ENCODE measurements around the gene SNAPC3. TPM values are rescaled to one million over a fixed set of nuclear protein-coding genes. Genes with fewer than 3 reads are reported as not detected.
A peak's percentile ranks its signal among the peaks of the same experiment; 100 is the strongest.

The SNAPC3 gene
- total and polyA plus RNA-seq, 2 of the 4 experiments (the other 2 are of a cell fraction) = 22.0 to 31.0 TPM

DNA sequence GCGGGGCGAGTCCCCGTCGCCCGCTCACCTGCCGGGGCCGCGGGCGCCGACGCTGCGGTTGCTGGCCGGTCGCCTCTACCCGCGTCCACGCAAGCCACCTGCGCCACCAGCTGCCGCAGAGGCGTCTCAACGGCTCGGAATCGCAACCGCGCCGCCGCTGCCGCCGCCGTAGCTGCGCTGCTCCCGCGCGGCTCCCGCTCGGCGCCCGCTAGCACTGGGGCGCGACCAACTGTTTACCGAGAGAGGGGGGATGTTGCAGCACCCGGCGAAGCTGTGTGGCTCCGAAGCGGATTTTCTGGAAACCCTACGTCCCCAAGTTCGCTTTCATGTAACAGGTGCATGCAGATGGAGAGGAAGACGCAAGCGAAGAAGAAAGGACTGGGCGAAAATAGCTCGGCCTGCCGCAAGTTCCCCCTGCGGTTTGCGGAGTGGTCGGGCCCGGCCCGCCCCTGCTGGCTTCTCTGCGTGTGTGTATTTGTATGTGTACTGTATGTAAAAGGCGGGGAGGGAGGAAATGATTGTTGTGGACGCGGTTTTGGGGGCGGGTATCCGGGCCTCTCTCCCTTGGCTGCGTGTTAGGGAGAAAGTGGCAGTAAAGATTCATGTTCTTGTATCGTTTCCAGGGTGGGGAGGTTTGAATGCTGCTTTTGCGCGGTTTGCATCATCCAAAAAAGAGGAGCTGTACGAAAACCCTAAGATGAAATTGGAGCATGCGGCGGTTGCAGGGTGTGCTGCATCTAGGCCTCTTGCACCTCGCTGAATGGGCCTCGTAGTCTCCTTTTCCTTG is 88.3 kb downstream of the SNAPC3 start, which contains the start of gene PSIP1 (continued):
- TF ChIP-seq, protein P1, sequence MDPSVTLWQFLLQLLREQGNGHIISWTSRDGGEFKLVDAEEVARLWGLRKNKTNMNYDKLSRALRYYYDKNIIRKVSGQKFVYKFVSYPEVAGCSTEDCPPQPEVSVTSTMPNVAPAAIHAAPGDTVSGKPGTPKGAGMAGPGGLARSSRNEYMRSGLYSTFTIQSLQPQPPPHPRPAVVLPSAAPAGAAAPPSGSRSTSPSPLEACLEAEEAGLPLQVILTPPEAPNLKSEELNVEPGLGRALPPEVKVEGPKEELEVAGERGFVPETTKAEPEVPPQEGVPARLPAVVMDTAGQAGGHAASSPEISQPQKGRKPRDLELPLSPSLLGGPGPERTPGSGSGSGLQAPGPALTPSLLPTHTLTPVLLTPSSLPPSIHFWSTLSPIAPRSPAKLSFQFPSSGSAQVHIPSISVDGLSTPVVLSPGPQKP (IDR thresholded peaks at IDR 0.05; ENCODE audit: borderline replicate concordance, low read depth, low read length) = no peak
- TF ChIP-seq RAD21 (IDR thresholded peaks at IDR 0.05; ENCODE audit: low read length) = no peak
- TF ChIP-seq FOS (IDR thresholded peaks at IDR 0.05; ENCODE audit: low read depth, low read length) = no peak
- no peak for TF ChIP-seq NFE2L2 (IDR thresholded peaks at IDR 0.05; ENCODE audit: low read depth, low read length)
- TF ChIP-seq RCOR1 (IDR thresholded peaks at IDR 0.05; ENCODE audit: insufficient replicate concordance, low read length) = no peak
- peak; percentile 99; the same call in 1 of the 2 replicates for TF ChIP-seq CHD1 (IDR thresholded peaks at IDR 0.05; ENCODE audit: low read depth, low read length)
- TF ChIP-seq, protein P2, sequence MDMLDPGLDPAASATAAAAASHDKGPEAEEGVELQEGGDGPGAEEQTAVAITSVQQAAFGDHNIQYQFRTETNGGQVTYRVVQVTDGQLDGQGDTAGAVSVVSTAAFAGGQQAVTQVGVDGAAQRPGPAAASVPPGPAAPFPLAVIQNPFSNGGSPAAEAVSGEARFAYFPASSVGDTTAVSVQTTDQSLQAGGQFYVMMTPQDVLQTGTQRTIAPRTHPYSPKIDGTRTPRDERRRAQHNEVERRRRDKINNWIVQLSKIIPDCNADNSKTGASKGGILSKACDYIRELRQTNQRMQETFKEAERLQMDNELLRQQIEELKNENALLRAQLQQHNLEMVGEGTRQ (IDR thresholded peaks at IDR 0.05; ENCODE audit: low read depth, low read length) = no peak

Small RNA genes within 50 kb of the gene (microRNA-seq; reads per million reads assigned to microRNA genes)
- gene RNU6-319P (ENCODE audit: insufficient read depth, insufficient read length) = not detected

Small RNA genes within 50 kb of the gene (small RNA-seq; reads per million reads assigned to genes)
- 0 reads per million in 5 experiments for gene RNU6-319P

Other genes starting within 250 kb of the SNAPC3 start
- gene TTC39B, start 115.7 kb upstream of the SNAPC3 start, total RNA-seq (2012; rRNA removed) = 9.7 and 12.2 TPM in 2 replicates
- 1.8 and 2.5 TPM in 2 replicates for gene TTC39B, start 115.7 kb upstream of the SNAPC3 start, polyA plus RNA-seq (2012; rRNA removed)
- 27.2 and 30.0 TPM in 2 replicates for gene PSIP1, start 88.1 kb downstream of the SNAPC3 start, total RNA-seq (2012; rRNA removed)
- gene PSIP1, start 88.1 kb downstream of the SNAPC3 start, polyA plus RNA-seq (2012; rRNA removed) = 14.7 and 21.8 TPM in 2 replicates
- gene CCDC171, start 130.2 kb downstream of the SNAPC3 start, total RNA-seq (2012; rRNA removed) = 2.2 and 2.5 TPM in 2 replicates
- 0.33 and 0.63 TPM in 2 replicates for gene CCDC171, start 130.2 kb downstream of the SNAPC3 start, polyA plus RNA-seq (2012; rRNA removed)

Measured in IMR-90 (cell line).